Activated CD4-positive, CD25-positive, alpha-beta regulatory T cell treated with anti-CD3 and anti-CD28 coated beads, Interleukin-2, amount 50 U/mL, for 16 hours (primary cell): ENCODE data around the gene SYT2.
"Not testable (repeated sequence)": the region's sequence is repeated elsewhere in the genome, so short reads cannot be mapped to it uniquely, and the experiment has no call there.

Experiments
- DNase-seq: peaks from one replicate; pipeline ENCODE4 v3.0.0-alpha.2; 2020; ENCODE audit warnings: low read depth, low spot score

Gene SYT2

DNA sequence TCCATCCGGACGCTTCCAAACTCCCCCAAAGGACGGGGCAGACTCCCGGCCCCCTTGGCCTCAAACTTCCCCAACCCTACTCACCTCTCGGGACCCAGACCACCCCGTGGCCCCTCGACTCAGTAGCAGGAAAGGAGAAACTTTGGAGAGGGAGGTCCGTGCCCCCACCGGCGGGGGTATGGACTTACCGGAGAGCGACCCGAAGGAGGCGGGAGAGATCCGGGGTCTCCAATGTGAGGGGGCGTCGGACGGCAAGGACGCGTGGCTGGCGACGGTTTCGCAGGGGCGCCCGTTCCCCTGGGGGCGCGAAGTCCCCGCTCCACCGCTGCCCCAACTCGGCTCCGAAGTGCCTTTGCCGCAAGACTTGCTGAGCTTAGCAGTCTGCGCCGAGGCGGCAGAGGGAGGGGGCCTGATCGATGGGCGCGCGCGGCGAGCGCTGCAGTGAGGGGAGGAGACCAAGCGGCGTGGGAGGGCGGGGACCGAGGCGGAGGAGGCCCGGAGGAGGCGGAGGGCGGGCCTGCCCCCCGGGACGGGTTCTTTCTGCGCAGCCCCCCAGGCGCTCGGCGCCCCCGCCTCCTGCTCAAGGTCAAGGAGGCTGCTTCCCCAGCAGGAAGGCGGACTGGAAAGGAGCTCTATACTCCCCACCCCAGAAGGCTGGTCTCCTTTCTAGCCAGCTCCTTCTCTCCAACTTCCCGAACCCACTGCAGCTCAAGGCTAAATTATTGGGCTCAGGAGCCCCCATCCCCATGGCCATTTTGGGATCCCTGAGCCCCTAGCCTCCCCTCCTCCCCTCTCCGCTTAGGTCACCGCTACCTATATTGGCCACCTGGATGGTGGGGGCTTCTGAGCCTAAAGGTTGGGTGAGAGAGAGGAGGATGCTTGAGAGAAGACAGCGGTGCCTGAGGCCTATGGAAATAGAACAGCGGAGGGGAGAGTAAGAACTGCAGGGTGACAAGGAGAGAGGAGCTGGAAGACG, at the start of gene SYT2:
Gene SYT2 (minus strand): TSS at position 385 of the 976 bp plus-strand sequence. CDS start 104,682 bp downstream, outside the sequence.
- DNase-seq = no peak

GRCh38 chr1:202756391-202756790, 46.1 kb upstream of the SYT2 start:
- DNase-seq = no peak

GRCh38 chr1:202754293-202754692, 44.0 kb upstream of the SYT2 start:
- DNase-seq = no peak

GRCh38 chr1:202752774-202753173, 42.5 kb upstream of the SYT2 start:
- DNase-seq = no peak

DNA sequence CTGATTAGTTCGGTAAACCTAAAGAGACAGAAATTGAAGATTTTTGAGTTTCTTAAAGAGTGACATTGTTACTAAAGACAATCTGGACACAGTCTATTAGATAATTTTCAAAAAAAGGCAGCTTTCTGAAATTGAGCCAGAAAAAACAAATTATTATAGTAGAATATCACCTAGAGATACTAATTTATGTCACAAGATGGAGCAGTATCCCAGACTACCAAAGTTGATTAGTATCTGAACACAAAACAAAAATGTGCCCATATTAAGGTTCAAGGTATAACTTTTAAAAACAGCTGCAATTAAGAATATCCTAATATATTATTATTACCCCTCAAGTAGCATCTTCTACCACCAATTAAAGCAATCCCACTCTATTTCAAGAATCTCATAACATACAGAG, 40.5 kb upstream of the SYT2 start:
- no peak for DNase-seq

DNA sequence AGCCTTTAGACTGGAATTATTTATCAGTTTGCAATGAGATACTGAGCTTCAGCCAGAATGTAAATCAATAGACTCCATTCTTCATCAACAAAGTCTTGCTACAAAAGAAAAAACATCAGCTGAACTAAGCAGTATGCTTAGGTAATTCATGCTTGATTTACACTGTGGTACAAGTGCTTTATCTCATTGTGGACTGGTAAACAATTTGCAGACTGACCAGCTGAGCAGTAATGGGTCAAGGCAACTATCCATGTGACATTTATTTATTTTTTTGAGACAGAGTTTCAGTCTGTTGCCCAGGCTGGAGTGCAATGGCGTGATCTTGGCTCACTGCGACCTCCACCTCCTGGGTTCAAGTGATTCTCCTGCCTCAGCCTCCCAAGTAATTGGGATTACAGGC, 39.8 kb upstream of the SYT2 start:
- no peak for DNase-seq

- DNase-seq = no peak
These were observed 35.2 kb upstream of the SYT2 start for GRCh38 chr1:202745323-202745888.

DNA sequence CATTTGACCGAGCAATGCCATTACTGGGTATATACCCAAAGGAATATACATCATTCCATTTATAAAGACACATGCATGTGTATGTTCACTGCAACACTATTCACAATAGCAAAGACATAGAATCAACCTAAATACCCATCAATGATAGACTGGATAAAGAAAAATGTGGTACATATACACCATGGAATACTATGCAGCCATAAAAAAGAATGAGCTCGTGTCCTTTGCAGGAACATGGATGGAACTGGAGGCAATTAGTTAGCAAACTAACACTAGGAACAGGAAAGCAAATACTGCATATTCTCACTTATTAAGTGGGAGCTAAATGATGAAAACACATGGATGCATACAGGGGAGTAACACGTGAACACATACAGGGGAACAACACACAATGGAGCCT, 34.5 kb upstream of the SYT2 start:
- not testable (repeated sequence) for DNase-seq

DNA sequence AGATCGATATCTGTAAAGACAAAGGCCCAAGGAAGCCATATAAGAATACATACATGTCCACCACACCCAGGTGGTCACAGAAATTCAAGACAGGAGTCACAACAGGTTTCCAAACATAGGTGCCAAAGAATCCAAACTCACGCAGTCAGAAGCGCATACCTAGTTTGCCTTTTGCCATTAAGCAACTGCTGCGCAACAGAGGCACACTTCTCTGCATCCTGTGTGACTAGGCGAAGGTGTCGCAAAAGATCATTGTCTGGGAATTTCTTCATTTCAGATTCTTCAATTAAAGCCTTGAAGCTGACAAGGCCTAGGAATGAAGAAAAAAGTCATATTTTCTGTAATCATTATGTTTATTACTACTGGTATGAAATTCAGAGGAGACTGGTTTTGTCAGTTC, 32.2 kb upstream of the SYT2 start:
- DNase-seq = no peak

DNA sequence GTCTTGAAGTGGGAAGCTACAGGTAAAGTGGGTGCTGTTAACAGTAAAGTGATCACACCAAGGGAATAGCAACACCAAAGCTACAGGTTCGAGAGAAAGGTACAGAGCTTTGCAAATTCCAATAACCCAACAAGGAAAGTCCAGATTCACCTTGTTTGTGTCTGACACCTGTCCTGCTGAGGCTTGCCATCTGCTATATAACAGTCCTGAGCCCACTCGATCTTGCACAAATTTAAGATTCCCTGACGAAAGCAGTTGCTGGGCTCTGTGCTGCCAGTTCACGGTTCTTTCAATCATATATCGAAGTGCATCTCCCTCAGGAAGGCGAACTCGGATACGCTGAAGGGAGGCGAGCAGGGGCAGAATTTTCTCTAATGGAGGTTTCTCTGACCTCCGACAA, 23.0 kb upstream of the SYT2 start:
- DNase-seq = no peak

DNA sequence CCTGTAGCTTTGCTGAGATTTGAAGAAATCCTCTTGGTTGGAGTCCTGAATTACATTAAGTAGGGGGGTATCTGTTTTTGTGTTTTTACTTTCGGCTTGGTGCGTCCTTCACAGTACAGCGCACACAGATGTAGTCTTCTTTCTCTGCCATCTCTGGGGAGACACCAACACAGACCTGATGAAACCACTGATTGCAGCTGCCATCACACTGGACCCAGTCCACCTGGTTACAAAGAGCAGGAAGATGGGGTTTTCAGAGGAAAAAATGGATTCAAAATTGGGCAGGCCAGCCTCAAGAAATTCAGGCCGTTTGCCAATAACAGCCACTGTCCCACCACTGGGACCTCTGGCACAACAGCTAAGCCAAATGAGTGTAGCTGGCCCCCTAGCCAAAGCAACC, 18.7 kb upstream of the SYT2 start:
- no peak for DNase-seq

GRCh38 chr1:202725526-202725925, 15.3 kb upstream of the SYT2 start:
- DNase-seq = no peak

DNA sequence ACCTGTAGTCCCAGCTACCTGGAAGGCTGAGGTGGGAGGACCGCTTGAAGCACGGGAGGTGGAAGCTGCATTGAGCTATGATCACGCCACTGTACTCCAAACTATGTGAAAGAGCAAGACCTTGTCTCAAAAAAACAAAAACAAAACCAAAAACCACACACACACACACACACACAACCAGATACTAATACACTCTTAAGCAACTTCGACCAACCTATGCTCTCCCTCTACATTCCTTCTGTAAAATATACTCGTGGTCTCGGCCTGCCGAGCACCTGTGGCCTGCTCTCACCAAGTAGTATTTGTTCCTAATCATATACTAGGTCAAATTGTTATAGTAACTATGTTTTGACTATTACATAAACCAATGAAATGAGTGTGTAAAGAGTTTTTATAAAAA, 13.5 kb upstream of the SYT2 start:
- DNase-seq = no peak

DNA sequence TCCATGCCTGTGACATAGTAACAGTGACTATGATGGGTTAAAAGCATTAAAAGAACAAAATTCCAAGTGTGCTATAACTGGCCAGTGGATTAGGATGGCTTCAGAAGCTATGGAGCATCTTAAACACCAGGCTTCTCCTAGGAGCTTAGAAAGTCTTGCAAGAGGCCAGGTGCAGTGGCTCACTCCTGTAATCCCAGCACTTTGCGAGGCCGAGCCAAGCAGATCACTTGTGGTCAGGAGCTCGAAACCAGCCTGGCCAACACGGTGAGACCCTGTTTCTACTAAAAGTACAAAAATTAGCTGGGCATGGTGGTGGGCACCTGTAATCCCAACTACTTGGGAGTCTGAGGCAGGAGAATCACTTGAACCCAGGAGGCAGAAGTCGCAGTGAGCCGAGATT, 12.8 kb upstream of the SYT2 start:
- not testable (repeated sequence) for DNase-seq

- no peak for DNase-seq
These were observed 6.4 kb upstream of the SYT2 start for GRCh38 chr1:202716654-202717053.

DNA sequence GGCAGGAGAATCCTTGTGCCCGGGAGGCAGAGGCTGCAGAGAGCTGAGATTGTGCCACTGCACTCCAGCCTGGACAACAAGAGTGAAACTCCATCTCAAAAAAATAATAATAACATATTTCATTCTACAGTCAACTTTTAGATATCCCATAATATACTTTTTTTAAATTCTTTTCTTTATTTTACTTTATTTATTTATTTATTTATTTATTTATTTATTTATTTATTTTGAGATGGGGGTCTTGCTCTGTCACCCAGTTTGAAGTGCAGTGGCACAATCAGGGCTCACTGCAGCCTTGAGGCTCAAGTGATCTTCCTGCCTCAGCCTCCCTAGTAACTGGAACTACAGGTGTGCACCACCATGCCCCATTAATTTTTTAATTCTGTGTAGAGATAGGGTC, 3.9 kb upstream of the SYT2 start:
- not testable (repeated sequence) for DNase-seq

GRCh38 chr1:202713110-202713509, 2.9 kb upstream of the SYT2 start:
- DNase-seq = no peak

DNA sequence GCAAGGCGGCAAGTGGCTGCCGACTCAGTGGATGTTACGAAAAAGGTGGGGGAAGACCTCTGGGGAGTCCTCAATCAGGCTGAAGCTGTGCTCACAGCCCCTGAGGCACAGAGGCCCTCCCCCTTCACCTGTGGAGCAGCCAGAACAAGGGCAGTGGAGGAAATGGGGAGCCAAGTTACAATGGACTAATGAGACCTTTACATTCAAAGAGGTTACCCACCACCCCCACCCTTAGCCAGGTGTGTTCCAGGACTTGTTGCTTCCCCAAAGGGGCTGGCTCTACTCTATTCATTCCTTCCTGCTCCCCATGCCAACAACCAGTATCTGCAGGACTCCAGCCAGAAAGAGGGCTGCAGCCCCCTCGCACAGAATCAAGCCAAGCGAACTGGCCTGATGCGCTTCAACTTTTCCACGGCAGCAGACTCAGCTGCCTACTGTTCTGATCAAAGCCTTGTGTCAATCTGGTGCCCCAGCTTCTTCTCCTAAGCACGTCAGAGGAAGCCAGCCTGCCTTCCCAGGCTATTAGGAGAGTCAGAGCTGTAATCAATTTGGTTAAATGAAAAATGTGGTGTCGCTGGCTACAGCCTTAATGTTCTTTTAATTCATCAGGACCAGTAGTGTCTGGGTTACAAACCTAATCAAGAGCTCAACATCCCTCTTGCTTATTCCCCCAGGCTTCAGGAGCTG, 1.8 kb upstream of the SYT2 start:
- no peak for DNase-seq

- DNase-seq = no peak
These were observed 795 bp downstream of the SYT2 start for GRCh38 chr1:202709276-202710041.

GRCh38 chr1:202708456-202709275, 1.6 kb downstream of the SYT2 start:
- no peak for DNase-seq

DNA sequence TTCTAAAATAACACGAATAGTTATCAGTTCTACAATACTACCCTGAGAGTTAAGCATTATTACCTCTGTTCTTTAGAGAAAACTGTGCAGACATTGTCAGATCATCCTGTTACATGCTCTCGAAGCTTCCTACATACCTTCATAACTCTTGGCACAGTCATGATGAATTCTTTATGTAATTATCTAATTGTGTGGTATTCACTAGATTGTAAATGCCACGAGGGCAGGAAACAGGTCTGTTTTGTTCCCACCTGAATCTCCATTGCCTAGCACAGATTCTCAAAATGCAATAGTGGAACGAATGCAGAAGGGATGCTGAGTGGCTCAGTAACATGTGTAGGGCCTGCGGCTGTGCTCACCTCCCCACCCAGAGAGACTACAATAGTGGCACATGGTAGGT, 3.4 kb downstream of the SYT2 start:
- no peak for DNase-seq
